ENCODE data around the gene NSMCE1. TPM values are rescaled to one million over a fixed set of nuclear protein-coding genes. Genes with fewer than 3 reads are reported as not detected.

NSMCE1 gene, protein sequence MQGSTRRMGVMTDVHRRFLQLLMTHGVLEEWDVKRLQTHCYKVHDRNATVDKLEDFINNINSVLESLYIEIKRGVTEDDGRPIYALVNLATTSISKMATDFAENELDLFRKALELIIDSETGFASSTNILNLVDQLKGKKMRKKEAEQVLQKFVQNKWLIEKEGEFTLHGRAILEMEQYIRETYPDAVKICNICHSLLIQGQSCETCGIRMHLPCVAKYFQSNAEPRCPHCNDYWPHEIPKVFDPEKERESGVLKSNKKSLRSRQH
- polyA plus RNA-seq (ENCODE audit: insufficient read length in 3 of 3) = 10 to 100 TPM; 79.8 to 91.5 (median 84.7) TPM
- long read RNA-seq, donor 1, transcript NSMCE1-201 (8 exons, 1,067 nt) = major isoform, 34 of 35 reads
- long read RNA-seq, donor 1, partial matches to known transcripts = 0 of 35 reads
- long read RNA-seq, donor 1, other reads (novel, unspliced or antisense) = 0 of 35 reads
- long read RNA-seq, donor 2, transcript NSMCE1-201 (8 exons, 1,067 nt) = major isoform, 15 of 15 reads
- long read RNA-seq, donor 2, partial matches to known transcripts = 0 of 15 reads
- long read RNA-seq, donor 2, other reads (novel, unspliced or antisense) = 0 of 15 reads
- long read RNA-seq, donor 3, transcript NSMCE1-201 (8 exons, 1,067 nt) = major isoform, 45 of 45 reads
- long read RNA-seq, donor 3, partial matches to known transcripts = 0 of 45 reads
- long read RNA-seq, donor 3, other reads (novel, unspliced or antisense) = 0 of 45 reads
- long read RNA-seq, donor 4, transcript NSMCE1-201 (8 exons, 1,067 nt) = major isoform, 23 of 23 reads
- long read RNA-seq, donor 4, partial matches to known transcripts = 0 of 23 reads
- long read RNA-seq, donor 4, other reads (novel, unspliced or antisense) = 0 of 23 reads
- long read RNA-seq, donor 5 = 0 reads
- long read RNA-seq, donor 6, transcript NSMCE1-201 (8 exons, 1,067 nt) = major isoform, 25 of 25 reads
- long read RNA-seq, donor 6, partial matches to known transcripts = 0 of 25 reads
- long read RNA-seq, donor 6, other reads (novel, unspliced or antisense) = 0 of 25 reads
- long read RNA-seq, donor 7, transcript NSMCE1-201 (8 exons, 1,067 nt) = major isoform, 30 of 43 reads
- long read RNA-seq, donor 7, partial matches to known transcripts = 12 of 43 reads
- long read RNA-seq, donor 7, other reads (novel, unspliced or antisense) = 0 of 43 reads
- long read RNA-seq, donor 8 = 0 reads
- long read RNA-seq, donor 9, transcript NSMCE1-201 (8 exons, 1,067 nt) = major isoform, 25 of 25 reads
- long read RNA-seq, donor 9, partial matches to known transcripts = 0 of 25 reads
- long read RNA-seq, donor 9, other reads (novel, unspliced or antisense) = 0 of 25 reads
- long read RNA-seq, donor 10, transcript NSMCE1-201 (8 exons, 1,067 nt) = major isoform, 30 of 38 reads
- long read RNA-seq, donor 10, partial matches to known transcripts = 6 of 38 reads
- long read RNA-seq, donor 10, other reads (novel, unspliced or antisense) = 0 of 38 reads
- long read RNA-seq, donor 11, transcript NSMCE1-201 (8 exons, 1,067 nt) = major isoform, 21 of 21 reads
- long read RNA-seq, donor 11, partial matches to known transcripts = 0 of 21 reads
- long read RNA-seq, donor 11, other reads (novel, unspliced or antisense) = 0 of 21 reads
- long read RNA-seq, donor 12, transcript NSMCE1-201 (8 exons, 1,067 nt) = major isoform, 13 of 13 reads
- long read RNA-seq, donor 12, partial matches to known transcripts = 0 of 13 reads
- long read RNA-seq, donor 12, other reads (novel, unspliced or antisense) = 0 of 13 reads
- long read RNA-seq, donor 13 = 0 reads
- long read RNA-seq, donor 14, transcript NSMCE1-201 (8 exons, 1,067 nt) = major isoform, 21 of 21 reads
- long read RNA-seq, donor 14, partial matches to known transcripts = 0 of 21 reads
- long read RNA-seq, donor 14, other reads (novel, unspliced or antisense) = 0 of 21 reads
- long read RNA-seq, donor 15, transcript NSMCE1-201 (8 exons, 1,067 nt) = major isoform, 7 of 8 reads
- long read RNA-seq, donor 15, partial matches to known transcripts = 0 of 8 reads
- long read RNA-seq, donor 15, other reads (novel, unspliced or antisense) = 0 of 8 reads
- long read RNA-seq, donor 16, transcript NSMCE1-201 (8 exons, 1,067 nt) = major isoform, 65 of 80 reads
- long read RNA-seq, donor 16, partial matches to known transcripts = 14 of 80 reads
- long read RNA-seq, donor 16, other reads (novel, unspliced or antisense) = 0 of 80 reads

DNA sequence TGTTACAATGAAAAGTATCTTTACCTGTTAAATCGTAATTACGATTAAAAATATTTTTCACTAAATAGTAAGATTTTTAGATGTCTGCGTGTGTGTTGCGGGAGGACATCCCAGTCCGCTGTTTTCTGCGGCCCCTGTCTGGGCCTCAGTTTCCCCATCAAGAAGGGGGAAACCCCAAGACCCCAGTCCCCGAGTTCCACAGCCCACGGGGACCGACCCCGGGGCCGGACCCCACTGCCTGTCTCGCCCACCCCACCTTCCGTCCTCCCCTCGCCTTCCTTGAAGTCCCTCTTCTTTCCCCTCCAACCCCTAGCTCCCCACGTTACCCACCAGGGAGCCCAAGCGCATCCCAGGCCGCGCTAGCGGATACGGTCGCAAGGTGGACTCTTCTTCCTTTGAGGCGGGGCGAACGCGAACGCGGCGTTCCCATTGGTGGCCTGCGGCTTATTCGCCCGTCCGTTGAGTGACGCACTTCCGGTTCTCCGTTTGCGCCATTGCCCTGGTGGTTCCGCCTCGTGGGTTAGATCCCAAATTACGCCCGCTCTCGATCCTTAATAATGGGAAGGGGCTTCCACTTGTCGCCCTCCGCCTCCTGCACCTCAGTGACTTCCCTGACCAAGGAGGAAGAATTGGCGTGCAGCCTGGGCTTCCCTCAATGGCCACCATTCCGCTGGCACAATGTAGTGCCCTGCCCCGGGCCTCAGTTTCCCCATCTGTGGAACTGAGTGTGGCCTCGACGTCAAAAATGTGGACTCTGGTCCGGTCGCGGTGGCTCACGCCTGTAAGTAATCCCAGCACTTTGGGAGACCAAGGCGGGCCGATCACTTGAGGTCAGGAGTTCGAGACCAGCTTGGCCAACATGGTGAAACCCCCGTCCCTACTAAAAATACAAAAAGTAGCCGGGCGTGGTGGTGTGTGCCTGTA is at the start of gene NSMCE1:
NSMCE1 (minus strand) TSS at position 397 of the 924 bp plus-strand sequence. CDS start 11,202 bp downstream, outside the sequence.
- peak; percentile 90 to 97 (median 96) for DNase-seq (ENCODE audit: extremely low read depth in 1 of 11, low read depth in 9 of 11, low spot score in 4 of 11)

DNA sequence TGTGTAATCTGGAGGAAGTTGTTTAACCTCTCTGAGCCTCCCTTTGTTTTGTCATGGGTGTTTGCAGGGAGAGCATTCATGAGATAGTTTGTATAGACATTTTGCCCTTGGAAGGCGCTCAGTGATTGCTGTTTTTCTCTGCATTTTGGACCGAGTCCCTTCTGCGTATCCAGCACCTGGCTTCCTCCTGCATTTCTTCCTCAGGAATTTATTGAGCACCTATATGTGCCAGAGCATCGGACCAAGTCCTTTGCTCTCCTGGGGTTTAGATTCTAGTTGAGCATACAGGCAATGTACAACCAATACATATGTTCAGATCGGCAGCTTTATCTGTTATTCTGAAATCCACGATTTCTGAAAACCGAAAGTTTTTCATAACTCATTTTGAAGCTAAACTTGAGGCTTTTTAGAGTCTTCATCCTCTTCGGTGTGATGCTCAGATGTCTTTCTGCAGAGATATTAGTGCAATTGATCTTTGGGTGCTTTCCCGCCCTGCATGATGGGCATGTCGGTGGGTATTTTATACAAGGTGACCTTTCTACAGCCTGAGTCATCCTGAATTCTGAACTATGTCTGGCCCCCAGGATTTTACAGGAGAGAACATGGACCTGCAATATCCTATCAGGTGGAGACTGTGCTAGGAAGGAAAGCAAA is 49.3 kb upstream of the NSMCE1 start:
- DNase-seq (ENCODE audit: extremely low read depth in 1 of 11, low read depth in 9 of 11, low spot score in 4 of 11) = no peak

- no peak for DNase-seq (ENCODE audit: extremely low read depth in 1 of 11, low read depth in 9 of 11, low spot score in 4 of 11)
Measured at GRCh38 chr16:27317320-27317719, 48.7 kb upstream of the NSMCE1 start.

- DNase-seq (ENCODE audit: extremely low read depth in 1 of 11, low read depth in 9 of 11, low spot score in 4 of 11) = no peak
Measured at GRCh38 chr16:27316038-27316680, 47.6 kb upstream of the NSMCE1 start.

DNA sequence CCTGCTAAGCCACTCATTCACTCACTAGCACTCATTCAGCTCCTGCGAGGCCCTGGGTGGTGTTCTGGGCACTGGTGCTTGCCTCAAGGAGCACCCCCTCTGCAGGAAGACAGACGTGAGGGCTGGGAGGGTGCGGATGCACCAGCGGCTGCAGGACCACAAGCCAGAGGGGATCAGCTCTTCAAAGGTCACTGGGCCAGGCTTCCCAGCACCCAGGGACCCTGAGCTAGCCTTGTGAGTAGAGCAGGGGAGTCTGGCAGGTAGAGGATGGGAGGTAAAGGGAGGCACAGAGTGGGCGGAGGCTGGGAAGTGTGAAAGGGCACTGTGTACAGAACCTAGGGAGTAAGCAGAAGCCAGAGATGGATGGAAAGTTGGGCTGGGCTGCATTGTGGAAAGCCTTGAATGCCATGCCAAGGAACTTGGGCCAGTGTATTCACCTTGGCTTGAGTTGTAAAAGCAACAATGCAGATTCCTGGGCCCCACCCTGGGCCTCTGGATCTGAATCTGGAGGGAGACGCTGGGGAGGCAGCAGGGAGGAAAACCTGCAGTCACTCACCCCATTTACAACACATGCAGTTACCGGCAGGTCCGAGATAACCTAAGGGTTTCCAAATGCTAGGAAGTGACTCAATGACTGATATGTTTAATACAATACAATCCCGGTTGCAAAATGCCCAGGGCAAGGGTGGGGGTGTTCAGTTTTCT is 46.9 kb upstream of the NSMCE1 start:
- DNase-seq (ENCODE audit: extremely low read depth in 1 of 11, low read depth in 9 of 11, low spot score in 4 of 11) = no peak

DNA sequence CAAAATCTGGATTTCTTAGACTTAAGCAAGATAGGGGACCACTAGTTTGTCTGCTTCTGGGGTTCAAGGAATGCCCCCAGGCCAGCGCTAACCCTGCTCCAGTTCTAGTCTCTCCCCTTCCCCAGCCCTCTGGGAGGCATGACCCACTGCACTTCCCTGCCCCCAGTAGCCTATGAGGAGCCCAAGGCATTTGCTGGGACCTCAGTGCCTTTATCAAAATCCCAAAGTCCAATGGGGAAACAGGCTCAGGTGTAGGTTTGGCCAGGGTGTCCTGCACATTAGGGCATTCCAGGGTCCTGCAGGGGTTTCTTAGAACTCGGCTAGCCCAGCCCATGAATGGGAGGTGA is 46.4 kb upstream of the NSMCE1 start:
- no peak for DNase-seq (ENCODE audit: extremely low read depth in 1 of 11, low read depth in 9 of 11, low spot score in 4 of 11)

- DNase-seq (ENCODE audit: extremely low read depth in 1 of 11, low read depth in 9 of 11, low spot score in 4 of 11) = peak in 3 of 11 donors; percentile 21 to 47 (median 28)
Measured at GRCh38 chr16:27314161-27314723, 45.7 kb upstream of the NSMCE1 start.

GRCh38 chr16:27313422-27314160 is 45.0 kb upstream of the NSMCE1 start, which contains the start of gene IL4R:
TSS of gene IL4R (plus strand) at chr16:27313974. CDS start at chr16:27340204, 26,230 bp downstream.
- peak in 4 of 11 donors; percentile 30 to 63 (median 46) for DNase-seq (ENCODE audit: extremely low read depth in 1 of 11, low read depth in 9 of 11, low spot score in 4 of 11)

- no peak for DNase-seq (ENCODE audit: extremely low read depth in 1 of 11, low read depth in 9 of 11, low spot score in 4 of 11)
Measured at GRCh38 chr16:27312580-27313421, 44.2 kb upstream of the NSMCE1 start.

DNA sequence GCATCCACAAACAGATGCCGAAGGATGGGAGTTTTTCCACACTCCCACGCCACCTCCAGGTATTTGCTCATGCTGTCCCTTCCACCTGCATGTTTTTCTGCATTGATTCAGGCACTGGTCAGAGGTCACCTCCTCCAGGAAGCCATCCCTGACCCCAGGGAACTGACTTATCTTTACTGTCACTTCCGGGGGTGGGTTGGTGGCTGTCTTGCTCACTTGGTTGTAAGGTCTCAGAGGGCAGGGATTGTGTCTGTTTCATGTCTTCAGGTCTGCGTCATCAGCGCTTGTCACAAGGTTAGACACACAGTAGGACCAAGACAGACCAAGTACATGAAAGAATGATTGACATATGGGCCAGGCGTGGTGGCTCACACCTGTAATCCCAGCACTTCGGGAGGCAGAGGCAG is 43.3 kb upstream of the NSMCE1 start:
- no peak for DNase-seq (ENCODE audit: extremely low read depth in 1 of 11, low read depth in 9 of 11, low spot score in 4 of 11)

GRCh38 chr16:27311448-27311830 is 42.9 kb upstream of the NSMCE1 start:
- no peak for DNase-seq (ENCODE audit: extremely low read depth in 1 of 11, low read depth in 9 of 11, low spot score in 4 of 11)

DNA sequence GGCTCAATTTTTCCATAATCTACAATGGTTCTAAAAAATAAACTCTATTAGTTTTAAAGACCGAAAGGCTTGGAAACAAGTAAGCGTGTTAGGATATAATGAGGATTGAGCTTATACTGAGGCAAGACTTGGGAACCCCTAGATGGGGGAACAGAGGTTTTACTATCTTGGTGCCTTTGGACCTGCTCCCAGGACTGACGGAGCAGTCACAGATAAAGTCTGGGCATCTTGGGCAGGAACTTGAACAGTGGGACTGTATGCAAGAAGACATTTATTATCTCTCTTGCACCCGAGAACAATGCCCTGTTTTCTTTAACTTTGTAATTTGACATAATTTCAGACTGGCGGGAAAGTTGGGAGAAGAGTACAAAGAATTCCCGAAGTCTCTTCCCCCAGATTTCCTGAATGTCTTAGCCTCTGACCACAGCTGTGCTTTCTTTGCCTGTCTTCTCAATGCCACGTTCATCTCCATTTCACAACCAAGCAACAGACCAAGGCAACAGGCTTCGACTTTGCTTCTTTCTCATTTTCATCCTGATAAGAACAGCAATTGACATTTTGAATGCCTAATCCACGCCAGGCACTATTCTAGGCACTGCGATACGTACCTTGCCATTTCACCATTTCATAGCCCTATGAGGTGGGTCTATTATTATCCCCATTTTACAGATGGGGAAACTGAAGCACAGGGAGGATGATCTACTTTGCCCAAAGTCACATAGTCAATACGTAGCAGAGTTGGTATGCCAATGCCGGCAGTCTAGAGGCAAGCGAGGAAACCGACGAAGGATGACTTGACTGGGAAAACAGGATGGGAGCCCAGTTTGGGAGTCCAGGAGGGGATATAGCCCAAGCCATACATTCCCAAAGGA is 42.2 kb upstream of the NSMCE1 start:
- DNase-seq (ENCODE audit: extremely low read depth in 1 of 11, low read depth in 9 of 11, low spot score in 4 of 11) = no peak
